GM23338 (cell line): ENCODE results near the gene CNOT8. TPM values are rescaled to one million over a fixed set of nuclear protein-coding genes. Genes with fewer than 3 reads are reported as not detected.

Experiments
- ATAC-seq: fragments of 200-7000 bp; cut with Tn5 transposase; 3 replicates; pipeline ENCODE4 v1.9.1; 2020
- DNase-seq: peaks from one replicate; pipeline ENCODE4 v3.0.0-alpha.2; 2015; ENCODE audit warnings: low spot score
- H2AFZ ChIP-seq: fragments of 200-600 bp; sonication (generic); 2 replicates; pipeline ENCODE4 v1.8.0; 2016; ENCODE audit warnings: antibody characterized with exemption, mild to moderate bottlenecking, moderate library complexity
- H3F3A ChIP-seq: fragments of 200-600 bp; sonication (generic); replicated peaks from 2 replicates; pipeline ENCODE4 v1.8.0; 2017; ENCODE audit warnings: antibody characterized with exemption, mixed run types, low read depth
- H3K27ac ChIP-seq: fragments of 200-600 bp; sonication (generic); 2 replicates; pipeline ENCODE4 v1.6.1; 2016; ENCODE audit warnings: low read depth
- H3K27me3 ChIP-seq: fragments of 200-600 bp; sonication (generic); 2 replicates; pipeline ENCODE4 v1.8.0; 2016; ENCODE audit warnings: mild to moderate bottlenecking, mixed run types, moderate library complexity; ENCODE audit not compliant: insufficient read depth
- H3K36me3 ChIP-seq: fragments of 200-600 bp; sonication (generic); 2 replicates; pipeline ENCODE4 v1.8.0; 2016; ENCODE audit warnings: mild to moderate bottlenecking; ENCODE audit not compliant: insufficient read depth
- H3K4me1 ChIP-seq: fragments of 200-600 bp; sonication (generic); 2 replicates; pipeline ENCODE4 v1.8.0; 2016; ENCODE audit warnings: mild to moderate bottlenecking, moderate library complexity; ENCODE audit not compliant: insufficient read depth
- H3K4me2 ChIP-seq: fragments of 200-600 bp; sonication (generic); 2 replicates; pipeline ENCODE4 v1.7.1; 2017; ENCODE audit warnings: mixed run types
- H3K4me3 ChIP-seq: fragments of 200-600 bp; sonication (generic); 2 replicates; pipeline ENCODE4 v1.6.1; 2016; ENCODE audit warnings: mixed run types
- H3K79me2 ChIP-seq: fragments of 200-600 bp; sonication (generic); replicated peaks from 2 replicates; pipeline ENCODE4 v1.8.0; 2017; ENCODE audit warnings: mild to moderate bottlenecking; ENCODE audit not compliant: insufficient read depth
- H3K9me2 ChIP-seq: fragments of 200-600 bp; sonication (generic); 2 replicates; pipeline ENCODE4 v1.8.0; 2017; ENCODE audit not compliant: insufficient read depth
- H4K20me1 ChIP-seq: fragments of 200-600 bp; sonication (generic); replicated peaks from 2 replicates; pipeline ENCODE4 v1.8.0; 2017; ENCODE audit warnings: mild to moderate bottlenecking; ENCODE audit not compliant: insufficient read depth
- H3K27ac Mint-ChIP-seq: 2 replicates; pipeline ENCODE4 v1.8.0; 2020; ENCODE audit warnings: inconsistent platforms, mild to moderate bottlenecking, moderate library complexity, mixed read lengths
- H3K27me3 Mint-ChIP-seq: 3 replicates; pipeline ENCODE4 v1.8.0; 2022; ENCODE audit warnings: low read depth, mild to moderate bottlenecking, moderate library complexity, mixed read lengths, inconsistent platforms; ENCODE audit not compliant: insufficient read depth, poor library complexity
- H3K36me3 Mint-ChIP-seq: 3 replicates; pipeline ENCODE4 v1.8.0; 2021; ENCODE audit warnings: low read depth, mild to moderate bottlenecking, inconsistent platforms, moderate library complexity, mixed read lengths
- H3K4me1 Mint-ChIP-seq: 3 replicates; pipeline ENCODE4 v1.8.0; 2020; ENCODE audit warnings: mild to moderate bottlenecking, inconsistent platforms, mixed read lengths
- H3K4me3 Mint-ChIP-seq: 3 replicates; pipeline ENCODE4 v1.8.0; 2021; ENCODE audit warnings: moderate library complexity, mild to moderate bottlenecking, inconsistent platforms, mixed read lengths
- H3K9me3 Mint-ChIP-seq: 3 replicates; pipeline ENCODE4 v1.8.0; 2020; ENCODE audit warnings: moderate library complexity, mild to moderate bottlenecking, inconsistent platforms, mixed read lengths
- CREB1 ChIP-seq: fragments of 250-450 bp; sonication (Bioruptor Pico); IDR thresholded peaks from 2 replicates; pipeline ENCODE4 v1.5.0; 2020; ENCODE audit warnings: low read depth, mild to moderate bottlenecking, moderate library complexity
- EZH2 ChIP-seq: fragments of 200-600 bp; sonication (generic); IDR thresholded peaks from one replicate; pipeline ENCODE4 v1.8.0; 2017; ENCODE audit warnings: antibody characterized with exemption, mild to moderate bottlenecking, low read depth; ENCODE audit not compliant: unreplicated experiment
- EZH2phosphoT487 ChIP-seq: fragments of 200-600 bp; sonication (generic); IDR thresholded peaks from one replicate; pipeline ENCODE4 v1.8.1; 2018; ENCODE audit warnings: antibody characterized with exemption; ENCODE audit not compliant: unreplicated experiment
- NANOG ChIP-seq: IDR thresholded peaks from 2 replicates; pipeline ENCODE4 v1.6.1; 2016; ENCODE audit warnings: antibody characterized with exemption, borderline replicate concordance
- ZNF114 ChIP-seq: fragments of 250-450 bp; sonication (Bioruptor Pico); IDR thresholded peaks from 2 replicates; pipeline ENCODE4 v1.5.0; 2020; ENCODE audit warnings: mild to moderate bottlenecking, moderate library complexity
- polyA plus RNA-seq: library from polyadenylated mRNA; unstranded; fragments of >200 nt; fragmentation: Nextera tagmentation; extraction: Ambion mirVana; gene quantifications from 2 replicates; pipeline ENCODE4 v1.2.1, GENCODE V29; 2016
- total RNA-seq: library from RNA; depleted of rRNA; stranded (reverse); fragments of >200 nt; shearing (Covaris generic); gene quantifications from 2 replicates; pipeline ENCODE4 v1.2.3, GENCODE V29; 2014
- TF ChIP-seq, protein P1 (sequence below): IDR thresholded peaks from one replicate; pipeline ENCODE4 v1.6.1; 2018; ENCODE audit warnings: antibody characterized with exemption; ENCODE audit not compliant: unreplicated experiment
- TF ChIP-seq, protein P2 (sequence below), 2 experiments: fragments of 200-600 bp in 1 of 2; sonication (generic) in 1 of 2; conservative IDR thresholded peaks; 2 replicates each; pipeline versions ENCODE4 v1.5.1 to v1.6.1; 2016 to 2017; ENCODE audit warnings: antibody characterized with exemption in 2 of 2, low read depth in 2 of 2, mild to moderate bottlenecking in 2 of 2, moderate library complexity in 1 of 2
- TF ChIP-seq, protein P3 (sequence below): IDR thresholded peaks from 2 replicates; pipeline ENCODE4 v1.6.1; 2016; ENCODE audit warnings: antibody characterized with exemption

CNOT8 gene
- total and polyA plus RNA-seq, 2 experiments from 2014 or later: 31.2 to 77.7 TPM

DNA sequence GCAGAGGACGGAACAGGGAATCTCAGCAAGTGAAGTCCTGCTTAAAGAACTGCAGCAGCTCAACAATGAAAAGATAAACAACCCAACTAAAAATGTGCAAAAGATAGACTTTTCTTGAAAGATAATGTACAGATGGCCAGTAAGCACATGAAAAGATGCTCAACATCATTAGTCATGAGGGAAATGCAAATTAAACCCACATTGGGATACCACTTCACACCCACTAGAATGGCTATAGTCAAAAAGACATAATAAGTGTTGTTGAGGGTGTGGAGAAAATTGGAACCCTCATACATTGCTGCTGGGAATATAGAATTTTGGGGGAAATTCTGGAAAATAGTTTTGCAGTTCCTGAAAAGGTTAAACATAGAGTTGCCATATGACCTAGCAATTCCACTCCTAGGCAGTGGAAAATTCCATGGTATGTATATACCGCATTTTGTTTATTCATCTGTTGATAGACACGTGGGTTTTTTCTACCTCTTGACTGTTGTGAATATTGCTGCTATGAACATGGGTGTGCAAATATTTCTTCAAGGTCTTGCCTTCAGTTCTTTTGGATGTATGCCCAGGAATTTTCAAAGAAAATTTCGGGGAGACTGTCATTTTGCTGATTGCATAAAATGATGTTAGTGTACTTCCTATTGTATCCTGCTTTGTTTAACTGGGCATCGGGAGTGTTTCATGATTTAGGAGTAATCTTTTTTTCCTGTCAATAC lies 7.2 kb downstream of the CNOT8 start:
- peaks cover 25% of the 10 kb centered on the region for H4K20me1 ChIP-seq
- peaks cover 59% of the 10 kb centered on the region for H3K79me2 ChIP-seq
- H3K27me3 Mint-ChIP-seq: peaks cover 6% of the 10 kb centered on the region
- TF ChIP-seq EZH2: no peak
- TF ChIP-seq EZH2phosphoT487: no peak
- no peak overlapping the region for H3K27ac ChIP-seq
- H3K27me3 ChIP-seq: no peaks in the 10 kb centered on the region
- no peak overlapping the region for H3K4me2 ChIP-seq
- peaks cover 3% of the 10 kb centered on the region; the same call in 1 of the 2 replicates for H3K4me1 ChIP-seq
- peaks cover 50% of the 10 kb centered on the region for H3K36me3 Mint-ChIP-seq
- no peaks in the 10 kb centered on the region for H3K9me3 Mint-ChIP-seq
- no peak overlapping the region for H2AFZ ChIP-seq
- H3F3A ChIP-seq: 0 out of 2 replicates have a peak, but pooled peaks cover 9% of the 10 kb centered on the region
- ATAC-seq (no peak), DNase-seq (no peak)
- peaks cover 5% of the 10 kb centered on the region for H3K4me1 Mint-ChIP-seq
- H3K9me2 ChIP-seq: no peaks in the 10 kb centered on the region
- no peak overlapping the region for H3K4me3 Mint-ChIP-seq
- H3K4me3 ChIP-seq: no peak overlapping the region
- no peak overlapping the region for H3K27ac Mint-ChIP-seq
- H3K36me3 ChIP-seq: peaks cover 37% of the 10 kb centered on the region

DNA sequence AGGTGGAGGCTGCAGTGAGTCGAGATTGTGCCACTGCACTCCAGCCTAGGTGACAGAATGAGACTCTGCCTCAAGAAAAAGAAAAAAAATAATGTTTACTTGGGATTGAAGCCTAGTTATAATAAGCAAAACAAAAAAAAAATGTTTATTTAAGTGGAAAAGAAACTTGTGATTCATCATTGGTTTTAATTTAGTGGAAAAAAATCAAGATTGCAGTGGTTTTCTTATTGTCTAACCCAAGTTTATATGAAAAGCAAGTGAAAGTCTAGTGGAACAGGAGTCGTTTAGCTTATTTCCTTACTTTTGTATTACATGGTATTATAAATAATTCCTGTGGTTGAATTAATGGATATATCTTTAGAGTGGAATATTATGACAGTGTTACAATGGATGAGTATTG lies 8.4 kb downstream of the CNOT8 start:
- H3K4me1 Mint-ChIP-seq: no peaks in the 10 kb centered on the region; the same call in 2 of the 3 replicates
- H3K4me2 ChIP-seq: no peak overlapping the region
- 0 out of 2 replicates have a peak, but pooled peaks cover 14% of the 10 kb centered on the region for H3F3A ChIP-seq
- H3K4me3 ChIP-seq: no peak overlapping the region
- H4K20me1 ChIP-seq: peaks cover 20% of the 10 kb centered on the region
- H3K9me2 ChIP-seq: no peaks in the 10 kb centered on the region
- H3K27me3 ChIP-seq: no peaks in the 10 kb centered on the region
- H3K4me3 Mint-ChIP-seq: no peak overlapping the region
- peaks cover 46% of the 10 kb centered on the region for H3K79me2 ChIP-seq
- peaks cover 49% of the 10 kb centered on the region for H3K36me3 ChIP-seq
- no peaks in the 10 kb centered on the region for H3K9me3 Mint-ChIP-seq
- H2AFZ ChIP-seq: no peak overlapping the region
- peaks cover 60% of the 10 kb centered on the region for H3K36me3 Mint-ChIP-seq
- H3K27ac Mint-ChIP-seq: no peak overlapping the region
- DNase-seq (no peak), ATAC-seq (no peak)
- H3K4me1 ChIP-seq: no peaks in the 10 kb centered on the region
- H3K27me3 Mint-ChIP-seq: peaks cover 5% of the 10 kb centered on the region
- no peak overlapping the region for H3K27ac ChIP-seq
- TF ChIP-seq ZNF114 (CRISPR knock-in tag) (no peak), EZH2phosphoT487 (no peak), CREB1 (no peak), EZH2 (no peak), NANOG (no peak)
- TF ChIP-seq, protein P1, sequence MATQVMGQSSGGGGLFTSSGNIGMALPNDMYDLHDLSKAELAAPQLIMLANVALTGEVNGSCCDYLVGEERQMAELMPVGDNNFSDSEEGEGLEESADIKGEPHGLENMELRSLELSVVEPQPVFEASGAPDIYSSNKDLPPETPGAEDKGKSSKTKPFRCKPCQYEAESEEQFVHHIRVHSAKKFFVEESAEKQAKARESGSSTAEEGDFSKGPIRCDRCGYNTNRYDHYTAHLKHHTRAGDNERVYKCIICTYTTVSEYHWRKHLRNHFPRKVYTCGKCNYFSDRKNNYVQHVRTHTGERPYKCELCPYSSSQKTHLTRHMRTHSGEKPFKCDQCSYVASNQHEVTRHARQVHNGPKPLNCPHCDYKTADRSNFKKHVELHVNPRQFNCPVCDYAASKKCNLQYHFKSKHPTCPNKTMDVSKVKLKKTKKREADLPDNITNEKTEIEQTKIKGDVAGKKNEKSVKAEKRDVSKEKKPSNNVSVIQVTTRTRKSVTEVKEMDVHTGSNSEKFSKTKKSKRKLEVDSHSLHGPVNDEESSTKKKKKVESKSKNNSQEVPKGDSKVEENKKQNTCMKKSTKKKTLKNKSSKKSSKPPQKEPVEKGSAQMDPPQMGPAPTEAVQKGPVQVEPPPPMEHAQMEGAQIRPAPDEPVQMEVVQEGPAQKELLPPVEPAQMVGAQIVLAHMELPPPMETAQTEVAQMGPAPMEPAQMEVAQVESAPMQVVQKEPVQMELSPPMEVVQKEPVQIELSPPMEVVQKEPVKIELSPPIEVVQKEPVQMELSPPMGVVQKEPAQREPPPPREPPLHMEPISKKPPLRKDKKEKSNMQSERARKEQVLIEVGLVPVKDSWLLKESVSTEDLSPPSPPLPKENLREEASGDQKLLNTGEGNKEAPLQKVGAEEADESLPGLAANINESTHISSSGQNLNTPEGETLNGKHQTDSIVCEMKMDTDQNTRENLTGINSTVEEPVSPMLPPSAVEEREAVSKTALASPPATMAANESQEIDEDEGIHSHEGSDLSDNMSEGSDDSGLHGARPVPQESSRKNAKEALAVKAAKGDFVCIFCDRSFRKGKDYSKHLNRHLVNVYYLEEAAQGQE: no peak
- TF ChIP-seq, protein P2, sequence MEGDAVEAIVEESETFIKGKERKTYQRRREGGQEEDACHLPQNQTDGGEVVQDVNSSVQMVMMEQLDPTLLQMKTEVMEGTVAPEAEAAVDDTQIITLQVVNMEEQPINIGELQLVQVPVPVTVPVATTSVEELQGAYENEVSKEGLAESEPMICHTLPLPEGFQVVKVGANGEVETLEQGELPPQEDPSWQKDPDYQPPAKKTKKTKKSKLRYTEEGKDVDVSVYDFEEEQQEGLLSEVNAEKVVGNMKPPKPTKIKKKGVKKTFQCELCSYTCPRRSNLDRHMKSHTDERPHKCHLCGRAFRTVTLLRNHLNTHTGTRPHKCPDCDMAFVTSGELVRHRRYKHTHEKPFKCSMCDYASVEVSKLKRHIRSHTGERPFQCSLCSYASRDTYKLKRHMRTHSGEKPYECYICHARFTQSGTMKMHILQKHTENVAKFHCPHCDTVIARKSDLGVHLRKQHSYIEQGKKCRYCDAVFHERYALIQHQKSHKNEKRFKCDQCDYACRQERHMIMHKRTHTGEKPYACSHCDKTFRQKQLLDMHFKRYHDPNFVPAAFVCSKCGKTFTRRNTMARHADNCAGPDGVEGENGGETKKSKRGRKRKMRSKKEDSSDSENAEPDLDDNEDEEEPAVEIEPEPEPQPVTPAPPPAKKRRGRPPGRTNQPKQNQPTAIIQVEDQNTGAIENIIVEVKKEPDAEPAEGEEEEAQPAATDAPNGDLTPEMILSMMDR (conservative IDR thresholded peaks at IDR 0.05; ENCODE audit: low read depth in 2 of 2): no peak
- TF ChIP-seq, protein P3, sequence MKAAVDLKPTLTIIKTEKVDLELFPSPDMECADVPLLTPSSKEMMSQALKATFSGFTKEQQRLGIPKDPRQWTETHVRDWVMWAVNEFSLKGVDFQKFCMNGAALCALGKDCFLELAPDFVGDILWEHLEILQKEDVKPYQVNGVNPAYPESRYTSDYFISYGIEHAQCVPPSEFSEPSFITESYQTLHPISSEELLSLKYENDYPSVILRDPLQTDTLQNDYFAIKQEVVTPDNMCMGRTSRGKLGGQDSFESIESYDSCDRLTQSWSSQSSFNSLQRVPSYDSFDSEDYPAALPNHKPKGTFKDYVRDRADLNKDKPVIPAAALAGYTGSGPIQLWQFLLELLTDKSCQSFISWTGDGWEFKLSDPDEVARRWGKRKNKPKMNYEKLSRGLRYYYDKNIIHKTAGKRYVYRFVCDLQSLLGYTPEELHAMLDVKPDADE: no peak
